Astrocyte (in vitro differentiated cells and primary cell): ENCODE data around the gene DNAH1. TPM values are rescaled to one million over a fixed set of nuclear protein-coding genes. Genes with fewer than 3 reads are reported as not detected.

ENCODE experiments used
- DNase-seq: peaks from one replicate; pipeline ENCODE4 v3.0.0-alpha.2; 2010; ENCODE audit warnings: low read depth
- FAIRE-seq: peaks from 2 replicates; lab custom pipeline; 2011; peaks lifted over from hg19 to GRCh38; lab: Jason Lieb, UNC
- H2AFZ ChIP-seq: 2 replicates; pipeline ENCODE4 v1.6.0; 2012; ENCODE audit warnings: low read depth, low read length, inconsistent platforms
- H3K27ac ChIP-seq: 2 replicates; pipeline ENCODE4 v1.5.1; 2011; ENCODE audit warnings: low read depth, low read length, inconsistent platforms
- H3K27me3 ChIP-seq: 2 replicates; pipeline ENCODE4 v1.6.0; 2011; ENCODE audit warnings: low read length, inconsistent platforms; ENCODE audit not compliant: insufficient read depth
- H3K36me3 ChIP-seq: 2 replicates; pipeline ENCODE4 v1.5.1; 2011; ENCODE audit warnings: low read length, inconsistent platforms; ENCODE audit not compliant: insufficient read depth
- H3K4me1 ChIP-seq: 2 replicates; pipeline ENCODE4 v1.5.1; 2011; ENCODE audit warnings: low read length, inconsistent platforms; ENCODE audit not compliant: insufficient read depth
- H3K4me2 ChIP-seq: 2 replicates; pipeline ENCODE4 v1.6.0; 2012; ENCODE audit warnings: low read length, inconsistent platforms
- H3K4me3 ChIP-seq: 2 replicates; pipeline ENCODE4 v1.5.1; 2011; ENCODE audit warnings: low read depth, mild to moderate bottlenecking, low read length, inconsistent platforms; ENCODE audit not compliant: insufficient read depth
- H3K79me2 ChIP-seq: 2 replicates; pipeline ENCODE4 v1.6.0; 2012; ENCODE audit warnings: mild to moderate bottlenecking, low read length, inconsistent platforms; ENCODE audit not compliant: insufficient read depth
- H3K9ac ChIP-seq: 2 replicates; pipeline ENCODE4 v1.6.0; 2012; ENCODE audit warnings: mild to moderate bottlenecking, low read length, inconsistent platforms
- H3K9me3 ChIP-seq: 2 replicates; pipeline ENCODE4 v1.5.1; 2012; ENCODE audit warnings: low read depth, mild to moderate bottlenecking, low read length, inconsistent platforms; ENCODE audit not compliant: insufficient read depth
- H4K20me1 ChIP-seq: 2 replicates; pipeline ENCODE4 v1.6.0; 2012; ENCODE audit warnings: low read length, inconsistent platforms; ENCODE audit not compliant: insufficient read depth
- H3K27ac Mint-ChIP-seq: one replicate; pipeline ENCODE4 v1.8.0; 2021; ENCODE audit warnings: mild to moderate bottlenecking, mixed read lengths; ENCODE audit not compliant: unreplicated experiment
- H3K27me3 Mint-ChIP-seq: one replicate; pipeline ENCODE4 v1.8.0; 2021; ENCODE audit warnings: low read depth, mixed read lengths; ENCODE audit not compliant: unreplicated experiment
- H3K36me3 Mint-ChIP-seq: one replicate; pipeline ENCODE4 v1.8.0; 2021; ENCODE audit warnings: low read depth, mixed read lengths; ENCODE audit not compliant: unreplicated experiment
- H3K4me1 Mint-ChIP-seq: one replicate; pipeline ENCODE4 v1.8.0; 2021; ENCODE audit warnings: low read depth, mixed read lengths; ENCODE audit not compliant: unreplicated experiment
- H3K4me3 Mint-ChIP-seq: one replicate; pipeline ENCODE4 v1.8.0; 2021; ENCODE audit warnings: mild to moderate bottlenecking, moderate library complexity, mixed read lengths; ENCODE audit not compliant: unreplicated experiment
- H3K9me3 Mint-ChIP-seq: one replicate; pipeline ENCODE4 v1.8.0; 2021; ENCODE audit warnings: mild to moderate bottlenecking, mixed read lengths; ENCODE audit not compliant: unreplicated experiment
- CTCF ChIP-seq: IDR thresholded peaks from 2 replicates; pipeline ENCODE4 v1.5.1; 2011; ENCODE audit warnings: low read depth, mild to moderate bottlenecking, inconsistent platforms, low read length, moderate library complexity; ENCODE audit not compliant: insufficient read depth
- EZH2 ChIP-seq: IDR thresholded peaks from 2 replicates; pipeline ENCODE4 v1.6.1; 2012; ENCODE audit warnings: mild to moderate bottlenecking, low read length, inconsistent platforms; ENCODE audit not compliant: insufficient read depth
- total RNA-seq: library from RNA; stranded (reverse); gene quantifications from 2 replicates; pipeline ENCODE4 v1.2.1, GENCODE V29; 2021

The DNAH1 gene
- total RNA-seq, 1 donor from 2014 or later: 2.3 TPM

- Histone ChIP-seq H3K9me3 (no peaks in the 10 kb centered on the region), H4K20me1 (no peaks in the 10 kb centered on the region), H3K4me3 (no peak overlapping the region), H3K79me2 (no peaks in the 10 kb centered on the region), H3K4me1 (no peaks in the 10 kb centered on the region), H3K27me3 (no peaks in the 10 kb centered on the region), H3K36me3 (no peaks in the 10 kb centered on the region), H3K27ac (no peak overlapping the region), H3K9ac (no peak overlapping the region), H3K4me2 (no peak overlapping the region), H2AFZ (no peak overlapping the region)
- peaks cover 2% of the 10 kb centered on the region for H3K9me3 Mint-ChIP-seq
- DNase-seq (no peak), FAIRE-seq (no peak)
- H3K27me3 Mint-ChIP-seq: peaks cover 27% of the 10 kb centered on the region
- no peak for TF ChIP-seq CTCF
- no peak for TF ChIP-seq EZH2
- no peaks in the 10 kb centered on the region for H3K4me1 Mint-ChIP-seq
- peaks cover 11% of the 10 kb centered on the region for H3K36me3 Mint-ChIP-seq
- H3K27ac Mint-ChIP-seq: no peak overlapping the region
- H3K4me3 Mint-ChIP-seq: no peak overlapping the region
Observed at GRCh38 chr3:52395503-52395865, 79.4 kb downstream of the DNAH1 start.

- no peak overlapping the region for H3K27ac ChIP-seq
- FAIRE-seq (no peak), DNase-seq (no peak)
- H3K4me1 Mint-ChIP-seq: no peaks in the 10 kb centered on the region
- no peak overlapping the region for H3K27ac Mint-ChIP-seq
- no peak overlapping the region for H3K9ac ChIP-seq
- H3K27me3 Mint-ChIP-seq: peaks cover 25% of the 10 kb centered on the region
- no peak overlapping the region for H3K4me3 ChIP-seq
- no peak overlapping the region for H2AFZ ChIP-seq
- peaks cover 15% of the 10 kb centered on the region for H3K36me3 Mint-ChIP-seq
- TF ChIP-seq CTCF: no peak
- TF ChIP-seq EZH2: no peak
- no peak overlapping the region for H3K4me2 ChIP-seq
- H3K9me3 ChIP-seq: no peaks in the 10 kb centered on the region
- no peak overlapping the region for H3K4me3 Mint-ChIP-seq
- H4K20me1 ChIP-seq: no peaks in the 10 kb centered on the region
- H3K9me3 Mint-ChIP-seq: peaks cover 2% of the 10 kb centered on the region
- no peaks in the 10 kb centered on the region for H3K27me3 ChIP-seq
- H3K4me1 ChIP-seq: no peaks in the 10 kb centered on the region
- H3K36me3 ChIP-seq: peaks cover 2% of the 10 kb centered on the region
- H3K79me2 ChIP-seq: no peaks in the 10 kb centered on the region
Observed at GRCh38 chr3:52396011-52396906, 80.1 kb downstream of the DNAH1 start.
